GM19438 (cell line): ENCODE data around the gene POLR2F.
"Not testable (repeated sequence)": the region's sequence is repeated elsewhere in the genome, so short reads cannot be mapped to it uniquely, and the experiment has no call there.

Experiments used
- ATAC-seq: cut with Tn5 transposase; IDR thresholded peaks from one replicate; pipeline ENCODE4 v1.9.1; 2021; ENCODE audit warnings: low read depth; ENCODE audit not compliant: unreplicated experiment

Gene POLR2F

GRCh38 chr22:37924386-37925065 is 29.0 kb upstream of the POLR2F start:
- ATAC-seq, result no peak

DNA sequence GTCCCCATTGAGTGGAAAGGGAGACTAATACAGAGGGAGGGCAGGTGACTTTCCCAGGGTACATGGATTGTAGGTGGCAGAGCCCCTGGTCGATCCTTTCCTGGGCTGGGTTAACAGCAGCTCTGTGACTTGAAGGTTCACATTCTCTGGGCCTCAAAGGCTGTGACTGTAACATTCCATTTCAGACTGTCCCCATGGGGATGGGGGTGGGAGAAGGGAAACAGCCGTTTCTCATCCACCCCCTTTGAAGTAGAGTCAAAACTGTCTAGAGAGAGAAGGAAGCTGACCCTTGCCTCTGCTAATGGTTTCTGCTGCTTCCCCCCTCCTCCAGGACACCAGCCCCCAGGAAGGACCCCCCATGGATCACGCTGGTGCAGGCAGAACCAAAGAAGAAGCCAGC is 28.2 kb upstream of the POLR2F start:
- ATAC-seq, result no peak

- ATAC-seq, result no peak
Observed at GRCh38 chr22:37925767-37926166, 27.7 kb upstream of the POLR2F start.

GRCh38 chr22:37926358-37926757 is 27.1 kb upstream of the POLR2F start:
- no peak for ATAC-seq

DNA sequence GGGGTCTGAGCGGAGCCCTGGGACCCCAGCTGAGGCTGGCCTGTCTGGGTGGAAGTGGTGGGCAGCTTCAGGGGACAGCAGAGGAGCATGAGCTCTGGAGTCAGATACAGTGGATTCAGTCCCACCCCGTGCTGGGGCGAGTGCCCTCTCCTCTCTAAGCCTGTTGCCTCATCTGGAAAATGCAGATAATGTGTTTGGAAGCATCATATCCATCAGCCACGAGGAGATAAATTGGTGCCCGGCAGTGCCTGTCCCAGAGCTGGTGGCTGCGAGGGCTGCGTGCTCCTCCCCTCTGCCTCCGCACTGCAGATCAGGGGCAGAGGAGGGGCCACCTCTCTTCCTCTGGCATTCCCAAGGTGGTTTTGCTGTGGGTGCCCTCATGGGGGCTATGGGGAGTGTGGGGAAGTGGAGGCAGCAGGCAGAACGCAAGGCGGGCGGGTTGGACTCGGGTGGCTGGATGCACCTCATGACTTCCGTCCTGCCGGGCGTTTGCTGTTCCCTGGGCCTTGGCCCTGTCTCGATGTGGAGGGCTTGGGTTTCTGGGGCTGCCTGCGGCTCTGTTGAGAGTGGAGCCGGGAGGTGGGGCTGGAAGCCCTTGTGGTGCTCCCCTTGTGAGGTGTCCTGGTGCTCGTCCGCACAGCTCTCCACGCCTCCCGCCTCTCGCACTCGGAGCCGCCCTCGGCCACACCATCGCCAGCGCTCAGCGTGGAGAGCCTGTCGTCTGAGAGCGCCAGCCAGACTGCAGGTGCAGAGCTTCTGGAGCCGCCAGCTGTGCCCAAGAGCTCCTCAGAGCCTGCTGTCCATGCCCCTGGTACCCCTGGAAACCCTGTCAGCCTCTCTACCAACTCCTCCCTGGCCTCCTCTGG is 26.5 kb upstream of the POLR2F start:
- ATAC-seq, result no peak

DNA sequence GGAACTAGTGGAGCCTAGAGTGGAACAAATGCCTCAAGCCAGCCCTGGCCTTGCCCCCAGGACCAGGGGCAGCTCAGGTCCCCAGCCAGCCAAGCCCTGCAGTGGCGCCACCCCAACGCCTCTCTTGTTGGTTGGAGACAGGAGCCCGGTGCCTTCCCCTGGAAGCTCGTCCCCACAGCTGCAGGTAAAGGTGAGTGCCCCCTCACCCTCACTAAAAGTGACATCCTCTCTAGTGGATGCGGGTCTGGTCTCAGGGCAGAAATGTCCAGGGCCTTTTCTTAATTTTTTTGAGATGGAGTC is 25.9 kb upstream of the POLR2F start:
- ATAC-seq, result no peak

DNA sequence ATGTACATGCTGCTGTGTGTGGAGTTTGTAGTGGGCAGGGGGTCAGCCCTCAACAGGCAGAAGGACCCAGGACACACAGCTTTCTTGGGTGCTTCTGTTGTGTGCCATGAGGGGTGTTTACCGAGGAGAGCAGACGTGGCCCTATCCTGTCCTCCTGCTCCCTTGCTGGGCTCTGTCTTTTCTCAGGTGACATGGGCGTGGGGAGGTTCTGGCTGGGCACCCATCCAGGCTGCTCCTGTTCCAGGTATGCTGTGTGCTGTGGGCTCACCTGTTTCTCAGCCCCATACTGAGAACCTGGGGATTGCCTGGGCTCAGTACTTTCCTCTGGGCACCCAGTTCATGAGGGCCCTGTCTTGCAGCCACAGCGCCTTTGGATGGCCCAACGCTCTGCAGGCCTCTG is 24.1 kb upstream of the POLR2F start:
- ATAC-seq, result no peak

- ATAC-seq, result no peak
Observed at GRCh38 chr22:37930270-37930951, 23.1 kb upstream of the POLR2F start.

GRCh38 chr22:37930952-37931440 is 22.5 kb upstream of the POLR2F start:
- no peak for ATAC-seq

- no peak for ATAC-seq
Observed at GRCh38 chr22:37931893-37932389, 21.6 kb upstream of the POLR2F start.

- no peak for ATAC-seq
Observed at GRCh38 chr22:37932401-37932800, 21.1 kb upstream of the POLR2F start.

- ATAC-seq, result no peak
Observed at GRCh38 chr22:37932821-37933578, 20.5 kb upstream of the POLR2F start.

GRCh38 chr22:37933711-37934376 is 19.7 kb upstream of the POLR2F start:
- ATAC-seq, result peak; percentile 73

DNA sequence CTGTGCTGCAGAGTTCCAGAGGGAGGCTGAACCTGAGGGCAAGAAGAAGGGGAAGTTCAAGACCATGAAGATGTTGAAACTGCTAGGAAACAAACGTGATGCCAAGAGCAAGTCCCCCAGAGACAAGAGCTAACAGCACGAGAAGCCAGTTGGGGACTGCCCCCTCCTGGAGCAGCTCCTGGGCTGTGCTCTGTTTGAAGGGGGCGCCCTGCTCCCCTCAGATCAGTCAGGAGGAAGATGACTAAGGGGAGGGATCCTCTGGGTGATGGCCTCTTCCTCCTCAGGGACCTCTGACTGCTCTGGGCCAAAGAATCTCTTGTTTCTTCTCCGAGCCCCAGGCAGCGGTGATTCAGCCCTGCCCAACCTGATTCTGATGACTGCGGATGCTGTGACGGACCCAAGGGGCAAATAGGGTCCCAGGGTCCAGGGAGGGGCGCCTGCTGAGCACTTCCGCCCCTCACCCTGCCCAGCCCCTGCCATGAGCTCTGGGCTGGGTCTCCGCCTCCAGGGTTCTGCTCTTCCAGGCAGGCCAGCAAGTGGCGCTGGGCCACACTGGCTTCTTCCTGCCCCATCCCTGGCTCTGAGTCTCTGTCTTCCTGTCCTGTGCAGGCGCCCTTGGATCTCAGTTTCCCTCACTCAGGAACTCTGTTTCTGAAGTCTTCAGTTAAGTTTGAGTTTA is 12.7 kb upstream of the POLR2F start:
- ATAC-seq, result no peak

DNA sequence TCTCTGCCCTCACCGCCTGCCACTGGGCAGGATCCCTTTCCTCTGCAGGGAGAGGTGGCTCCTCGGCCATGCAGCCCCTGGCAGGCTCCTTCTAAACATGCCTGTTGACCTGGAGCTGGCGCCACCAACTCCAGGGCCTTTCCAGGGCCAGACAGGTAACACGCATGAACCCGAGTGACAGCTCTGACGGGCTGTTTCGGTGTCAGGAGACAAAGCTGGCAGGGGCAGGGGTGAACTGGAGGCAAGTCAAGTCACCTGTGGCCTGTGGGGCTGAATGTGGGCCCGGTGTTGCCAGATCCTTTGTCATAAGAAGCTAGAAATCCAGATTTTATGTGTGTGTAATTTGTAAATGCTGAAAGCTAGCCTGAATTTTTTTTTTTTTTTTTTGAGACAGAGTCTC is 11.4 kb upstream of the POLR2F start:
- no peak for ATAC-seq

- ATAC-seq, result no peak
Observed at GRCh38 chr22:37943136-37943824, 10.2 kb upstream of the POLR2F start.

DNA sequence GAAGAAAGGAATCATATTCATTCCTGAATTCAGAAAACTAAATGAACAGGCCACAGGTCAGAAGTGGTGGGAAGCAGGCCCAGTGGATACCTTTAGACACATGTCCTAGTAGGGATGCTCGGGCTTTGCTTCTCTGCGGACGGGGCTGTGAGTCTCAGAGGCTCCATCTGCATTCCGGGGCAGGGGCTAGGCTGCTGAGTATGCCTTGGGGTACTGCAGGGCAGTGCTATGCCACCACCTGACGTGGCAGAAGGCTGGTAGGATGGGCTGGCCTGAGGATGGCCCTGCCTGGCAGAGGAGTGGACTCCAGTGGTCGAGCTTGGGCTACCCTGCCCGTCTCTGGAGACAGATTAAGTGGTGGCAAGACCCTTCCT is 9.7 kb upstream of the POLR2F start:
- ATAC-seq, result no peak

DNA sequence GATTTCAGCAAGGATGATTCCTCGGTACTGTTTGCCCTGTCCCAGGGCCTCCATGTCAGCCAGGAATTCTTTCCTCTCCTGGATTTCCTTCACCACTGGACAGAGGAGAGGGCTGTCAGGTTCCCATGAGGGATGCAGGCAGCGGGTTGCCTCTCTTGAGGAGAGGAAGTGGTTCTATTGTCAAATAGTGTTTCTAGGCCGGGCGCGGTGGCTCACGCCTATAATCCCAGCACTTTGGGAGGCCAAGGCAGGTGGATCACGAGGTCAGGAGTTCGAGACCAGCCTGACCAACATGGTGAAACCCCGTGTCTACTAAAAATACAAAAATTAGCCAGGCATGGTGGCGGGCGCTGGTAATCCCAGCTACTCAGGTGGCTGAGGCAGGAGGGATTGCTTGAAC is 9.1 kb upstream of the POLR2F start:
- not testable (repeated sequence) for ATAC-seq
